PFSK-1 (cell line): ENCODE results near the gene ANKRD42.

ENCODE experiments used
- POLR2AphosphoS5 ChIP-seq: IDR thresholded peaks from 2 replicates; pipeline ENCODE4 v1.6.1; 2012; ENCODE audit warnings: low read depth, mild to moderate bottlenecking, control low read depth, low read length, moderate library complexity
- REST ChIP-seq, 2 experiments: IDR thresholded peaks; 2 replicates each; pipeline versions ENCODE4 v1.6.1 to v1.8.0; 2011 to 2012; ENCODE audit warnings: low read depth in 2 of 2, low read length in 2 of 2, control low read depth in 1 of 2, inconsistent platforms in 1 of 2, mild to moderate bottlenecking in 1 of 2, moderate library complexity in 1 of 2; ENCODE audit not compliant: insufficient read depth in 1 of 2
- SIN3A ChIP-seq: IDR thresholded peaks from 2 replicates; pipeline ENCODE4 v1.6.1; 2012; ENCODE audit warnings: mild to moderate bottlenecking, low read length, moderate library complexity, borderline replicate concordance; ENCODE audit not compliant: insufficient read depth
- TAF1 ChIP-seq: IDR thresholded peaks from 2 replicates; pipeline ENCODE4 v1.6.1; 2012; ENCODE audit warnings: low read length, control low read depth, borderline replicate concordance; ENCODE audit not compliant: insufficient read depth

GRCh38 chr11:83280256-83280655 is 86.7 kb downstream of the ANKRD42 start:
- no peak for TF ChIP-seq SIN3A
- TF ChIP-seq REST (IDR thresholded peaks at IDR 0.05; ENCODE audit: insufficient read depth in 1 of 2, low read depth in 2 of 2, low read length in 2 of 2), result no peak
- TF ChIP-seq POLR2AphosphoS5, result no peak
- TF ChIP-seq TAF1, result no peak
